Activated T-helper 17 cell treated with anti-CD3 and anti-CD28 coated beads, Interleukin-2, amount 50 U/mL, for 72 hours (primary cell): ENCODE measurements around the gene SNRNP27. TPM values are rescaled to one million over a fixed set of nuclear protein-coding genes. Genes with fewer than 3 reads are reported as not detected.
"Not testable (repeated sequence)": the region's sequence is repeated elsewhere in the genome, so short reads cannot be mapped to it uniquely, and the experiment has no call there.

Source experiments
- ATAC-seq: fragments of 150-1000 bp; cut with Tn5 transposase; replicated peaks from 2 replicates; pipeline ENCODE4 v1.10.0; 2021; ENCODE audit warnings: mild to moderate bottlenecking, moderate library complexity
- H3K27ac Mint-ChIP-seq: one replicate; pipeline ENCODE4 v1.8.0; 2022; ENCODE audit warnings: mixed read lengths
- H3K27me3 Mint-ChIP-seq: one replicate; pipeline ENCODE4 v1.8.0; 2022; ENCODE audit warnings: mixed read lengths
- H3K36me3 Mint-ChIP-seq: one replicate; pipeline ENCODE4 v1.8.0; 2022; ENCODE audit warnings: low read depth, mild to moderate bottlenecking, mixed read lengths
- H3K4me1 Mint-ChIP-seq: one replicate; pipeline ENCODE4 v1.8.0; 2022; ENCODE audit warnings: mixed read lengths
- H3K4me3 Mint-ChIP-seq: one replicate; pipeline ENCODE4 v1.8.0; 2022; ENCODE audit warnings: mild to moderate bottlenecking, mixed read lengths
- H3K9me3 Mint-ChIP-seq: one replicate; pipeline ENCODE4 v1.8.0; 2022; ENCODE audit warnings: mixed read lengths
- total RNA-seq, 2 donors: library from RNA; stranded (reverse); gene quantifications; one replicate each; pipeline ENCODE4 v1.2.3, GENCODE V29; 2022

SNRNP27 gene
- total RNA-seq, 2 donors from 2014 or later = 54.9 to 60.1 TPM

DNA sequence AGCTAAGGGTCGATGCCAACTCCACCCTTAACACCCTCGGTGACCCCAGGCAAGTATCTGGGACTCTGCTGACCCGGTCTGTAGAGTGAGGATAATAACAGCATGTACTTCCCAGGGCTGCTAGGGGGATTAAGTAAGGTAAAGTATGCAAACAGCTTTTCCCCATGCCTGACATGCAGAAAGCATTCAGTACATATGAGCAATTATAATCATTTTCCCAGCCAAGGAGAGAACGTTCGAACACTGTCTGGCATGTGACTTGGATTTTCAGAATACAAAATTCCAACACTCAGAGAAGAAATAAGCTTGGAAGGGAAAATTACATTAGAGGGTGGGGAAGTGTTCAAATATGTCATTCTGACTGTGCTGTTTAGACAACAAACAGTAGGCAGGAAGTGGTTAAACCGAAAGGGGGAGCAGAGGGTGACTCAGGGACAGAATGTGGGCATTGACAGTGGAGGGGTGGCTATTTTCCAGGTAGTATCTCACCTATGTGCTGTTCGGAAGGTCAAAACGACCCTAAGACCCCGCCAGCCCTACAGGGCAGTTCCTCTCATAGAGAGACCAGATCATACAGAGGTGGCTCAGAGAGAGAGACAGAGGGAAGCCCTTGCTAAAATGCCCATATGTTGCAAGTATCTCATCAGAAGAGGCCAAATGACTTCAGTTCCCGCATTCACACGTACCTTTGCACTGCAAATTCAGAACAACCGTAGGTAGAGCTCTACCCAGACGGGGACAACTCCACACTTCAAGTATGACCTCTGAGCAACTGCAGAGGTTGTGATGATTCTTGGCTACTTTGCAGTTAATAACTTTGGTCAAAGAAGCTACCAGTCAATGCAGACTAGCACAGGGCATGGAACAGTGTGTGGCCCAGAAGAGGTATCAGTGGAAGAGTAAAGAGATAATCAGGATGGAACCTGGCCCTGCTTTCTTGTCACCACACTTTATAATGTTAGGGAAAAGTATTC lies 52.9 kb downstream of the SNRNP27 start:
- Mint-ChIP-seq H3K4me3 (peak overlapping the region; percentile 67), H3K27ac (peak overlapping the region; percentile 93), H3K4me1 (peaks cover 35% of the 10 kb centered on the region), H3K9me3 (no peaks in the 10 kb centered on the region), H3K27me3 (no peaks in the 10 kb centered on the region), H3K36me3 (peaks cover 16% of the 10 kb centered on the region)
- ATAC-seq = peak; percentile 89

- Mint-ChIP-seq H3K27ac (peak overlapping the region; percentile 93), H3K4me1 (peaks cover 35% of the 10 kb centered on the region)
Measured at GRCh38 chr2:69947325-69947931, 53.7 kb downstream of the SNRNP27 start.

DNA sequence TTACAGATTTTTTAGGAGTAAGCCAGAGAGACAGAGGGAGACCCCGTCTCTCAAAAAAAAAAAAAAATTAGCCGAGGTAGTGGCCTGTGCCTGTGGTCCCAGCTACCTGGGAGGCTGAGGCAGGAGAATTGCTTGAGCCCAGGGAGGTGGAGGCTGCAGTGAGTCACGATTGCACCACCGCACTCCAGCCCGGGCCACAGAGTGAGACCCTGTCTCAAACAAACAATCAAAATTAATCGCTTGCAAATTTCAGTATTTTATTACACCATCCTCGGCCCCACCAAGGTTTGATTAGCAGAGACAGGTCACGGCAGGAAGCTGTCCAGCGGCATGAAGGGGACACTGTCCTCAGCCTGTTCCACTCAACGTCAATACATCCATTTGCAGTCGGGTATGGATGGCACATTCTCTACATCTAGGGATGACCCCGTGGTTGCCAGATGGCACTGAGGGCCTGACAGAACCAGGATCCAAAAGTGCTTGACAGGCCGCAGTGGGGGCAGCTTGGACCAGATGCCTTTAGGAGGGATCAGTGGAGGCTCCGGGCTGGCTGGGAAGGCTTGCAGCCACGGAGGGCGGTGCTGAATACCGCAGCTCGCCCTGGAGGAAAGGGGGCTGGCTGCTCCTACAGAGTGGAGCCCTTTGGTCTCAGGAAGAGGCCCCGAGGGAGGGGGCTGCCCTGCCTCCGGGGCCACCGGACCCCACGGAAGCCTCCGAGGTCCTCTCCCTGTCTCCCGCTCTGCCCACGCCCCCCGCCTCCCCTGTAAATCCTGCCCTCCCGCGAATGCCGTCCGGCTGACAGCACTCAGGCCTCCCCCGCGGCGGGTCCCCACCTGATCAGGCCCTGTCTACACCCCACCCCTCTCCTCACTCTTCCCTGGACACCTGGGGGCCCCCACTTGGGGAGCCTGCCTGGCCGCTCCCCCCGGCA lies 54.5 kb downstream of the SNRNP27 start:
- Mint-ChIP-seq H3K4me3 (peak overlapping the region; percentile 67), H3K27ac (peak overlapping the region; percentile 93), H3K4me1 (peaks cover 31% of the 10 kb centered on the region), H3K36me3 (peaks cover 1% of the 10 kb centered on the region), H3K9me3 (no peaks in the 10 kb centered on the region), H3K27me3 (no peaks in the 10 kb centered on the region)
- ATAC-seq = no peak

More at GRCh38 chr2:69947325-69947931, 53.7 kb downstream of the SNRNP27 start:
- no peaks in the 10 kb centered on the region for H3K9me3 Mint-ChIP-seq
- H3K36me3 Mint-ChIP-seq = peaks cover 8% of the 10 kb centered on the region
- H3K27me3 Mint-ChIP-seq = no peaks in the 10 kb centered on the region
- peak overlapping the region; percentile 67 for H3K4me3 Mint-ChIP-seq
- ATAC-seq = peak; percentile 12

- H3K4me1 Mint-ChIP-seq = peaks cover 29% of the 10 kb centered on the region
- H3K27me3 Mint-ChIP-seq = no peaks in the 10 kb centered on the region
- no peak overlapping the region for H3K4me3 Mint-ChIP-seq
- peak overlapping the region; percentile 2 for H3K27ac Mint-ChIP-seq
- ATAC-seq = no peak
- no peaks in the 10 kb centered on the region for H3K36me3 Mint-ChIP-seq
- no peaks in the 10 kb centered on the region for H3K9me3 Mint-ChIP-seq
Measured at GRCh38 chr2:69948963-69949645, 55.3 kb downstream of the SNRNP27 start.

- H3K9me3 Mint-ChIP-seq = no peaks in the 10 kb centered on the region
- ATAC-seq = no peak
- no peak overlapping the region for H3K4me3 Mint-ChIP-seq
- H3K27ac Mint-ChIP-seq = no peak overlapping the region
- H3K27me3 Mint-ChIP-seq = no peaks in the 10 kb centered on the region
- H3K36me3 Mint-ChIP-seq = no peaks in the 10 kb centered on the region
- peaks cover 27% of the 10 kb centered on the region for H3K4me1 Mint-ChIP-seq
Measured at GRCh38 chr2:69950241-69950640, 56.5 kb downstream of the SNRNP27 start.

DNA sequence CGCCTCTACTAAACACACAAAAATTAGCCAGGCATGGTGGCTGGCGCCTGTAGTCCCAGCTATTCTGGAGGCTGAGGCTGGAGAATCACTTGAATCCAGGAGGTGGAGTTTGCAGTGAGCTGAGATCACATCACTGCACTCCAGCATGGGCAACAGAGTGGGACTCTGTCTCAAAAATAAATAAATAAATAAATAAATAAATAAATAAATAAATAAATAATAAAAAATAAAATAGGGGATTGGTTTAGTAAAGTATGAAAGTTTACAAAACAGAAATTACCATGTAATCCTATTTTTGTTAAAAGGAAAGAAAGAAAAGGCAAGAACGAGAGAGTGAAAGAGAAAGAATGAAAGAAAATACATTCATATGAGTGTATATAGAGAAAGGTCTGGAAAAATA lies 56.9 kb downstream of the SNRNP27 start:
- H3K27ac Mint-ChIP-seq, H3K27me3 Mint-ChIP-seq, ATAC-seq, H3K9me3 Mint-ChIP-seq, H3K36me3 Mint-ChIP-seq, H3K4me3 Mint-ChIP-seq: not testable (repeated sequence)
- peaks cover 23% of the 10 kb centered on the region for H3K4me1 Mint-ChIP-seq

- H3K9me3 Mint-ChIP-seq = no peaks in the 10 kb centered on the region
- H3K4me3 Mint-ChIP-seq = no peak overlapping the region
- peaks cover 6% of the 10 kb centered on the region for H3K27me3 Mint-ChIP-seq
- peaks cover 6% of the 10 kb centered on the region for H3K4me1 Mint-ChIP-seq
- no peaks in the 10 kb centered on the region for H3K36me3 Mint-ChIP-seq
- ATAC-seq = no peak
- H3K27ac Mint-ChIP-seq = no peak overlapping the region
Measured at GRCh38 chr2:69952336-69953115, 58.8 kb downstream of the SNRNP27 start.

DNA sequence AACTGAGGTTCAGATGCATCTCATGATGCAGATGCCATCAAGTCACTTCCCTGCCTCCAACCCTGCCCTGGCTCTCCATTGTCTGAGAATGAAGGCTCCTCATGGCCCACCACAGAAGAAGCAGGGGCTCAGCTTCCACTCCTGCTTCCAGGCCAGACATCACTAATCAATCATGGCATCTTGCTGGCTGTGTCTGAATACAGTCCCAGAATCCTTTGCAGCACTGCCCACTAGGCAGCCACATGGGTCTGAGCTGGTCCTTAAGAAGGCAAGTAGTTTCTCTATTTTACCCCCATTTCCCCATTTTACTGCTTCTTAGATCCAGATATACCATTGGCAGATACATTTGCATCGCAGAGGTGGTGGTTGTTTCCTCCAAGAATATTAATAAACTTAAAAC lies 60.3 kb downstream of the SNRNP27 start:
- Mint-ChIP-seq H3K4me3 (no peak overlapping the region), H3K27ac (peak overlapping the region; percentile 78), H3K36me3 (no peaks in the 10 kb centered on the region), H3K27me3 (peaks cover 6% of the 10 kb centered on the region), H3K9me3 (no peaks in the 10 kb centered on the region), H3K4me1 (peaks cover 4% of the 10 kb centered on the region)
- ATAC-seq = no peak

Other genes starting within 250 kb of the SNRNP27 start
- 10 to 100 TPM; 31.5 to 33.0 TPM for gene ANXA4, start 151.8 kb upstream of the SNRNP27 start, total RNA-seq
- 10 to 100 TPM; 20.8 to 24.1 TPM for gene GMCL1, start 64.3 kb upstream of the SNRNP27 start, total RNA-seq
- gene MXD1, start 21.2 kb downstream of the SNRNP27 start, total RNA-seq = 10 to 100 TPM; 14.8 to 40.6 TPM
- gene ASPRV1, start 67.7 kb downstream of the SNRNP27 start, total RNA-seq = 1 to 10 TPM in 1 of 2 donors, under 1 TPM in 1; 0.73 to 3.4 TPM
- gene PCBP1, start 193.5 kb downstream of the SNRNP27 start, total RNA-seq = 100 to 1,000 TPM; 385 to 468 TPM